Stomach (tissue), 4 donors: ENCODE results near the gene STK11.

ENCODE experiments used
- EP300 ChIP-seq: sonication (generic); formaldehyde crosslinking; IDR thresholded peaks from one replicate; pipeline ENCODE4 v1.6.1; 2017; ENCODE audit warnings: antibody characterized with exemption
- POLR2AphosphoS5 ChIP-seq, 3 donors: sonication (generic); formaldehyde crosslinking; IDR thresholded peaks; one replicate each; pipeline ENCODE4 v1.6.1; 2016; ENCODE audit warnings: antibody characterized with exemption in 3 of 3

DNA sequence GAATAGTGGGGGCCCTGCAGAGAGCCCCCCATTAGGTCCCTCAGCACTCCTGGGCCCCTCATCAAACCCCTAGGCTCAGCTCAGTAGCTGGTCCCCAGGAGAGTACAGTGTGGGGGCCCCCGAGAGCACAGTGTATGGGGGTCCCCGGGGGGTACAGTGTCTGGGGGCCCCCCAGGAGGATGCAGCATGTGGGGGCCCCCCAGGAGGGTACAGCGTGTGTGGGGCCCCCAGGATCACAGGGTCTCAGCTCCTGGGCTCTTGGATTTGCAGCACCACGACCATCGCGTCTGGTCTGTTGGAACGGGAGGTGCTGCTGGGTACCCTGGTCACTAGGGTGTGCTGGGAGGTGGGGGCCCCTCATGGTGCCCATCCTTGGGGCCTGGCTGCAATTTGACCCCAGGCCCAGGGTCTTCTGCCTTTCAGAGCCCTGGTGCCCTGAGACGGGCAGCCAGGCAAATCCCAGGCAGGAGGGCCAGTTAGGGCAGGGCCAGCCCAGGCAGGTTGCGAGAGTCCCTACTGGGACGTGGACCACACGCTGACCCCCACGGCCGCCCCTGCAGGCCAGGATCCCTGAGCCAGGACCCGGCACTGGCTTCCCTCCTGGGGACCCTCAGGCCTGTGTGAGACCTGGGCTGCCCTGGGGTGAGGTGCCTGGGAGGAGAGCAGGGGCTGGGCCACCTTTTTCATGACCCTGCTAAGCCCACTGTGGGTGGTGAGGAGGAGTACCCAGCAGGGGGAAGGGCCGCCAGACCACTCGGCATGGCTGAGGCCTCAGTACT lies 18.7 kb downstream of the STK11 start:
- TF ChIP-seq POLR2AphosphoS5 (IDR thresholded peaks at IDR 0.05) (no peak), EP300 (no peak)
